Natural killer cell treated with Interleukin-12 subunit alpha and Interleukin-12 subunit beta and Interleukin-15 and Interleukin-18, amount 100 ng/mL, for 72 hours (primary cell): ENCODE data around the gene SRC. TPM values are rescaled to one million over a fixed set of nuclear protein-coding genes. Genes with fewer than 3 reads are reported as not detected.

Source experiments
- ATAC-seq, 2 donors: fragments of 150-1000 bp; cut with Tn5 transposase in 1 of 2; sonication (Bioruptor Pico), chemical (Tn5 transposase) in 1 of 2; 2 replicates each; pipeline ENCODE4 v1.10.0; 2021
- DNase-seq: peaks from one replicate; pipeline ENCODE4 v3.0.0; 2022; ENCODE audit warnings: low spot score
- H3K27ac Mint-ChIP-seq, 2 donors: 1 replicate in 1 of 2; 2 replicates in 1 of 2; pipeline ENCODE4 v1.8.0; 2022; ENCODE audit warnings: mixed read lengths in 2 of 2, mild to moderate bottlenecking in 1 of 2, moderate library complexity in 1 of 2
- H3K27me3 Mint-ChIP-seq, 2 donors: 1 replicate in 1 of 2; 2 replicates in 1 of 2; pipeline ENCODE4 v1.8.0; 2022; ENCODE audit warnings: mixed read lengths in 2 of 2
- H3K36me3 Mint-ChIP-seq: one replicate; pipeline ENCODE4 v1.8.0; 2022; ENCODE audit warnings: mixed read lengths
- H3K4me1 Mint-ChIP-seq, 2 donors: 1 replicate in 1 of 2; 2 replicates in 1 of 2; pipeline ENCODE4 v1.8.0; 2022; ENCODE audit warnings: low read depth in 2 of 2, mixed read lengths in 2 of 2, mild to moderate bottlenecking in 1 of 2
- H3K4me3 Mint-ChIP-seq: one replicate; pipeline ENCODE4 v1.8.0; 2022; ENCODE audit warnings: mixed read lengths
- H3K9me3 Mint-ChIP-seq: 2 replicates; pipeline ENCODE4 v1.8.0; 2022; ENCODE audit warnings: mixed read lengths
- total RNA-seq, 2 donors: library from RNA; stranded (reverse); gene quantifications; one replicate each; pipeline ENCODE4 v1.2.3, GENCODE V29; 2022

The SRC gene
- total RNA-seq, 2 donors from 2014 or later, result 6.8 to 8.6 TPM

DNA sequence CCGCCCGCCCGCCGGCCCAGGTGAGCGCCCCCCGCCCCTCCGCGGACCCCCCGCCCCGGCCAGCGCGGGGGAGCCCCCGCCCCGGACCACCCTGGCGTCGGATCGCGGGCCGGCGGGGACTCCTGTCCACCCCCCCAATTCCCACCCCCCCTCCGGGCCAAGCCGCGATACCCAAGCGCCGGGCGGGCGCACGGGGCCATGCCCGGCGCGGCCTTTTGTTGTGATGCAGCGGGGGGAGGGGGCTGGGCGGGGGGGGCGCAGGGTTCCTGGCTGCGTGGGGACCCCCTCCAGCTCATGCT lies 245 bp downstream of the SRC start:
- peak in 1 of 2 donors; percentile 2 for ATAC-seq
- H3K27me3 Mint-ChIP-seq, result no peaks in the 10 kb centered on the region
- peaks cover 4 to 27% of the 10 kb centered on the region in 2 donors for H3K4me1 Mint-ChIP-seq
- H3K4me3 Mint-ChIP-seq, result peak overlapping the region; percentile 55
- DNase-seq, result no peak
- H3K36me3 Mint-ChIP-seq, result no peaks in the 10 kb centered on the region
- no peak overlapping the region for H3K27ac Mint-ChIP-seq
- H3K9me3 Mint-ChIP-seq, result no peaks in the 10 kb centered on the region

DNA sequence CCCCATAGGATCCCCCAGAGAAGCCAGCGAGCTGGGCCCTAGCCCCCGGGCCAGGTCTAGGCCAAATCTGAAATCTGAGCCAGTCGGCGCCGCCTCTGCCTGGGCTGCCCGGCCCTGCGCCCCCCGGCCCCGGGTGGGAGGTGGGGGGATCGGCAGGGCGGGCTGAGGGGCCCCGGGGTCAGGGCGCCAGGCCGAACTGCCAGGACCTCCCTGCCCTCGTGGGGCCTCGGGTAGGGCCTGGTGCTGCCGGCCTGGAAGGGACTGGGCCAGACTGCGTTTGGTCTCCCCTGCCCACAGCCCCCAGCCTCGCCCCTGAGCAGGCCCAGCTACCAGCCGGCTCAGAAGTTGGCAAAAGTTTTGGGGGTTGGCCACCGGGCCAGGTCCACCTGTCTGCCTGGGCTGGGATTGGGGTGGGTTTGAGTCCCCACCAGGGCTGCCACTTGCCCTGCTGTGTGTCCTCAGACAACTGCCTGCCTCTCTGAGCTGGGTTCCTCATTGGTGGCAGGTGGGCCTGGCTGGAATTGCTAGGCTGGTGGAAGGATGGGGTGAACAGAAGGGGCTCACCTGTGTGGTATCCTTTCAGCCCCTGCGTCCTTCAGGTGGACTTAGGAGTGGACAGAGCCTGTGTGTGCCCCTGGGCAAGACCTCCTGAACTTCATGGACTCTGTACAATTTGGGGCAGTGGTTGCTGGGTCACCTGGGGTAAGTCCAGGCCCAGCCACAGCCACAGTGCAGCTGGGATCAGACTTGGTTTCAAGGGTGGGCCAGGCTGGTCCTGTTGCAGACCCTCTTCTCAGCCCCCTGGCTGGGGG lies 801 bp downstream of the SRC start:
- Mint-ChIP-seq H3K36me3 (no peaks in the 10 kb centered on the region), H3K4me1 (peaks cover 4 to 24% of the 10 kb centered on the region in 2 donors), H3K9me3 (no peaks in the 10 kb centered on the region), H3K4me3 (peak overlapping the region; percentile 45), H3K27ac (no peak overlapping the region), H3K27me3 (no peaks in the 10 kb centered on the region)
- DNase-seq (no peak), ATAC-seq (no peak)

DNA sequence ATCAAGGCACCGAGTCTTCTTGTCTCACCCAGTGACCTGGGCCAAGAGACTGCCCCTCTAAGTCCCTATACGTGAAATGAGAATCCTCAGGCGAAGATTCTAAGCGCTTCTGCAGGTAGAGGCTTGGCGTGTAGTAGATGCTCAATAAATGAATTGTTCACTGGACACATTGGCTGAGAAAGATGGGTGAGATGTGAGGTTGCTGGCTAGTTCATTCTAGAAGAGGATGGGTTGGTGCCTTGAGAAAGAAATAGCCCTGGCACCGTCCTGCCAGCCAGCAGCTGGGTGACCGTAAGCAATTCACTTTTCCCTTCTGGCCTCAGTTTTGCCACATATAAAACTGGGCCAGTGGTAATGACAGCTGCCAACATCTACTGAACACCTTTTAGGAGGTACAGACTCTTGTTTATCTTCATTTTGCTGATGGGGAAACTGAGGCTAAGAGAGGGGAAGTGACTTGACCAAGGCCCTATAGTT lies 1.4 kb downstream of the SRC start:
- Mint-ChIP-seq H3K27ac (no peak overlapping the region), H3K36me3 (no peaks in the 10 kb centered on the region), H3K4me3 (peak overlapping the region; percentile 45), H3K9me3 (no peaks in the 10 kb centered on the region), H3K4me1 (peaks cover 4 to 24% of the 10 kb centered on the region in 2 donors), H3K27me3 (no peaks in the 10 kb centered on the region)
- no peak for DNase-seq
- ATAC-seq, result no peak

DNA sequence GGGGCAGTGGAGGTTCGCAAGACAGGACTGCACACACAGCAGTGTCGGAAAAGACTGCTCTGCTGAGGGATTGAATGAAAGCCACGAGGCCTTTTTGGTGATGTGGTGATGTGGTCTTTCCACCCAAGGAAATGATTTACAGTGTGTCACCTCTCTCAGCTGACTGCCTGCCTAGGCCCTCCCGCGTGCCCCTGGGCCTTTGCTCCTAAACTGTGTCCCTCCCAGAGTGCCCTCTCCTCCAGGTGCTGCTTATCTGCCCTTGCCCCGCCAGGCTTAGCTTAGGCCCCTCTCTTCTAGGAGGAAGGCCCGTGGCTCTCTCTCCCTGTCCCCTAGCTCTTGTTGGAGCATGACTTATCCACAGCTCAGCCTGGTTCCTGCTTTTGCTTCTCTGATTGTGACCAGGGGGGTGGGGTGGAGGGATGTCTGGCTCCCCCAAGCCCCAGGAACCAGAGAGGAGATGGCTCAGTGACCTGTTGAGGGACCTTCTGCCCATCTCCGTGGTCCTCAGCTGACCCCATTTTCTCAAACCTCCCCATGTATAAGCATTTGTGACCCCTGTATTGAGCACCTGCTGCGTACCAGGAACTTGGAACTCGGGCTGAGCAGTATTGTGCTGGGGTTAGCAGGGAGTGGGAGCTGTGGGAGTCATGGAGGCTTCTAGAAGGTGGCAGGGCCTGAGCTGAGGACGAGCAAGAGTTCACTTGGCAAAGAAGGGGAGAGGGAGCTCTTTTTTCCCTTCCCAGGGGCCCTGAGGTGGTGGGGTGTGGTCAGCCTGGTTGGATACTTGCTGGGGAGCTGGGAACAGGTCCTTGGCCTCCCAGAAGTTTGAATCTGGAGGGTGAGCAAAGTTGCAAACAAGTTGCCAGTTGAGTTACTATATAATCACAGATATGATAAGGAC lies 2.2 kb downstream of the SRC start:
- H3K27ac Mint-ChIP-seq, result peak overlapping the region in 1 of 2 donors; percentile 47
- peaks cover 4 to 24% of the 10 kb centered on the region in 2 donors for H3K4me1 Mint-ChIP-seq
- H3K9me3 Mint-ChIP-seq, result no peaks in the 10 kb centered on the region
- no peaks in the 10 kb centered on the region for H3K27me3 Mint-ChIP-seq
- peak overlapping the region; percentile 45 for H3K4me3 Mint-ChIP-seq
- no peak for DNase-seq
- no peaks in the 10 kb centered on the region for H3K36me3 Mint-ChIP-seq
- no peak for ATAC-seq

DNA sequence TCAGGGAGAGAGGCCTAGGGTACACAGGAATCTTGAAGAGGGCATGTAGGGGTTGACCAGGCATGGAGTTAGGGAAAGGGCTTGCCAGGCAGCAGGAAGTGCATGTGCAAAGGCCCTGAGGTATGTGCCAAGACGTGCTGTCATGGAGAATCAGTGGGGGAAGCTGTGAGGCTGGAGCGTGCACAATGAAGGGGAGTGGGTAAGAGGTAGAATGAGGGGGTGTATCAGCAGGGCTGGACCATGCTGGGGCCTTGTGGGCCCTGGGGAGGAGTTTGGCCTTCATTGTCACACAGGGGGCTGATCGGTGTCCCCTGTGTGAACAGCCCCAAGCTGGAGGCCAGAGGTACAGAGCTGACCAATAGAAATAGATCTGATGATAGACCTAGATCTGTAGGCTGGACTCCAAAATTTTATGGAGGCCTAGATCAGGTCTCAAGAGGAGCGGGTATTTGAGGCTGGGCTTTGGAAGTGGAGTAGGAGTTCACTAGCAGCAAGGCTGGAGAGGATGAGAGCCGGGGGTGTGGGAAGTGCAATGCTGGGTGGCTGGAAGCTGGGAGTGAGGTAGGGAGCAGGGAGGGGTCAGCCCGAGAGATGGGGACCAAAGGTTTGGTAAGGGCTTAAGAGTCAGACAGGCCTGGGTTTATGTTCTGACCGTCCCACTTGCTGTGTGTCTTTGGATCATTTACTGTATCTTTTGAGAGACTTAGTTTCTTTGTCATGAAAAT lies 3.0 kb downstream of the SRC start:
- no peak for ATAC-seq
- Mint-ChIP-seq H3K27me3 (no peaks in the 10 kb centered on the region), H3K27ac (peak overlapping the region in 1 of 2 donors; percentile 47), H3K4me3 (no peak overlapping the region), H3K36me3 (no peaks in the 10 kb centered on the region), H3K4me1 (peaks cover 4 to 16% of the 10 kb centered on the region in 2 donors), H3K9me3 (no peaks in the 10 kb centered on the region)
- no peak for DNase-seq

DNA sequence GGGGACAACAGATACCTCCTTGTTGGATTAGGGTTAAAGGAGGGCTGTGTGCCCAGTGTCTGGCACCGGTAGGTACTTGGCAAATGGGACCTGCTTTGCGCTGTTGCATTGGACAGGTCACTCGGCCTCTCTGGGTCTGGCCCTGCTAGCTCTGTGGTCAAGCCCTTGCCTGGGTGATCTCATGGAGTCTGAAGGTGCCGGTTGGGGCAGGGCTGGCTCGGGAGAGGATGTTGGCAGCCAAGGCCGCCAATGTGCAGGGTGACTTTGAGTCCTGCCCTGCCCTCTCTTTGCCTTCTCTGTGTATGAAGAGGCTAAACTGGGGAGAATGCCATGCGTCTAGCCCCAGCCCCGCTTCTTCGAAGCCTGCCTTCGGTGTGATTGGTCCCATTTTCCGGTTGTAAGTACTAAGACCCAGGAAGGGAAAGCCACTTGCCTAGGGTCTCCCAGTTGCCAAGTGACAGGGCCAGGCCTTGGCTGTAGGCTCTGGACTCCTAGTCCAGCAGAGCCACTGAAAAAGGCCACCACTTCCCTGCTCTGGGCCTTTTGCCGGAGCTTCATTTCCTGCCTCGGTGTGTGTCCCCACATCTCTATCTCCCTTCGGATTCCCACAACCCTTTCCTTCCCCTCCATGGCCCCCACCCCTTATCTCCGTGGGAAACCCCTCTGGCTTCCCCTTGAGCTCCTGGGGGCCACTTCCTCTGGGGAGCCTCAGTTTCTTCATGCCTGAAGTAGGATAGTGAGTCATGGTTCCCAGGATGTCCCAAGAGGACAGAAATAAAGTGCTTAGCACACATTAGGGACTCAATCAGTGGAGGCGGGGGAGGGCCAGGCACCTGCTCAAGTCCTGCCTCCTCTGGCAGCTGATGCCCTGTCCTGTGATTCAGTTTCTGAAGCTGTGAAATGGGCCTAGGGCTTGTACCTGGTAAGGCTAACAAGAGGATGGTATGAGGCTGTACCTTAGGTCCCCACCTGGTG lies 3.9 kb downstream of the SRC start:
- H3K27me3 Mint-ChIP-seq, result no peaks in the 10 kb centered on the region
- H3K4me1 Mint-ChIP-seq, result peaks cover 4 to 16% of the 10 kb centered on the region in 2 donors
- no peak overlapping the region for H3K4me3 Mint-ChIP-seq
- peak overlapping the region in 1 of 2 donors; percentile 47 for H3K27ac Mint-ChIP-seq
- H3K9me3 Mint-ChIP-seq, result no peaks in the 10 kb centered on the region
- DNase-seq (peak; percentile 40), ATAC-seq (no peak)
- H3K36me3 Mint-ChIP-seq, result no peaks in the 10 kb centered on the region

DNA sequence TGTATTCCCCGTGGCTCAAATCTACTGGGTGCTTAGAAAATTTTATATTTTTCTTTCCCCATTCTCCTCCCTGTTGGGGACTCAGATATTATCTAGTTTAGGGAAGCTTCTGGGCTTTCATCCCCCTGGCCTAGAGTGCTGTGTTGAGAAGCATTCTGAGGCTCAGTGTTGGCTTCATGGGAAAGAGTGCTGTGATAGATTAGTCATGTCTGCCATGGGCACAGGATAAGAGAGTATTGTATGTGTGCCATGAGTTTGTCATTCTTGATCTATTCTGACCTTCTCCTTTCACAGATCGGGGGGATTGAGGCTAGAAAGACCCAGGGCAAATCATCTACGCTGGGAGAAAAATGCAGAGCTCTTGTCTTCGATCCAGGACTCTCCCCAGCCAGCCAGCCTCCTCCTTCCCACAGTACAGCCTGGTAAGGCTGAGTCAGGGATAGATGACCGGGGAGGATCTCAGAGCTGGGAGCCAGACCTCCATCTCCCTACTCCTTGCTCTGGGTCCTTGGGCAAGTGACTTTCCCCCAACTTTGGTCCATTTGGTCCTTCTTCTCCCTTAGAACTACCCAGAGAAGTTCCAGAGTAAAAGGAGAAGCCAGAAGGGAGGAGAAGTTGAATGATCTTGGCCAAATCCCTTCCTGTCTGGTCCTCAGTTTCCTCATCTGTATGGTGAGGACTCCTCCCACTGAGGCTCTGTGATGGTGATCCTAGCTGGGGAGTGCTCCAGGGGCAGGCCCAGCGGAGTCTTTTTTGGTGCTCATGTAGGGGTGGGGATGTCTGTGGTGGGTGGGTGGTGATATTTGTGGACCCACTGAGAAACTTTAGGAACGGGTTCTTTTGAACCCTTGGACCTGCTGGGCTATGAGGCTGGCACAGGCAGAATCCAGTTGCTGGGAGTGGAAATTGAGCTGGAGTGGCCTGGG lies 5.0 kb downstream of the SRC start:
- Mint-ChIP-seq H3K36me3 (no peaks in the 10 kb centered on the region), H3K27me3 (no peaks in the 10 kb centered on the region), H3K4me3 (no peak overlapping the region), H3K4me1 (peaks cover 4 to 16% of the 10 kb centered on the region in 2 donors), H3K27ac (no peak overlapping the region), H3K9me3 (no peaks in the 10 kb centered on the region)
- DNase-seq (peak; percentile 56), ATAC-seq (no peak)

DNA sequence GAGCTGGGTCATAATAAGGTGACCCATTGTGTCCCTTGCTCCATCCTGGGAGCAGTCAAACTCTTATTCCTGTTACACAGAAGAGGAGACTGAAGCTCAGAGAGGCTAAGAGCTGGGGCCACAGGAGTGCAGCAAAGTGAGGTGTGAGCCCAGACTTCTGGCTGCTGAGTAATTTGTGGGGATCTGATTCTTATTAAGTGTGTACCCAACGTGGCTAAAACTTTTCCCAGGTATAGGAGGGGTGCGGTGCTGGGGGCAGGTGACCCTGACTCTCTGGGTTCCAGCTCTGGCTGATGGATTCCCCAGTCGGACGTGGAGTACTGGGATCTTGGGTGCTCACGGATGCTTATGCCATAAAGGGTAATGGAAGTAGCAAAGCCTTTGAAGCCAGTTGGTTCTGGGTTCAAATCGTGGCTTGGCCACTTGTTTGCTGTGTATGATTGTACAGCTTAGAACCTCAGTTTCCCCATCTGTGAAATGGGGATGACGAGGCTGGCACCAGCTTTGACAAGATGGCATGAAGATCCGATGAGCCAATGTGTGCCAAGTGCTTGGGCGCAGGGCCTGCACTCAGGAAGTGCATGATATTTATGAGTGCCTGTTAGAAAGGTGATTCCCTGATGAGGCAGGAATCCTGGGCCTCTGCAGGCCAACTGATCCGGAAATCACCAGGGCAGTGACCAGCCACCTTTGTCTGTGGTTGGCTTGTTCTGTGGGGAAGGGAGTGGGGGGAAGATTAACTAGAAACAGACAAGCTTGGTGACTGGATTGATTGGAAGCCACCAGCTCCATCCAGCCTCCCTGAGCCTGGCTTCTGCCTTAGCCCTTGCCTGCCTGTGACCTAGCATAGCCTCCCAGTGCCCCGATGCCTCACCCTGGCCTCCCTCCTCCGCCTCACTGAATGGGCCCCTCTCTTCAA lies 6.0 kb downstream of the SRC start:
- no peaks in the 10 kb centered on the region for H3K27me3 Mint-ChIP-seq
- DNase-seq (peak; percentile 58), ATAC-seq (no peak)
- peaks cover 4 to 21% of the 10 kb centered on the region in 2 donors for H3K4me1 Mint-ChIP-seq
- H3K36me3 Mint-ChIP-seq, result no peaks in the 10 kb centered on the region
- no peaks in the 10 kb centered on the region for H3K9me3 Mint-ChIP-seq
- no peak overlapping the region for H3K4me3 Mint-ChIP-seq
- H3K27ac Mint-ChIP-seq, result no peak overlapping the region

DNA sequence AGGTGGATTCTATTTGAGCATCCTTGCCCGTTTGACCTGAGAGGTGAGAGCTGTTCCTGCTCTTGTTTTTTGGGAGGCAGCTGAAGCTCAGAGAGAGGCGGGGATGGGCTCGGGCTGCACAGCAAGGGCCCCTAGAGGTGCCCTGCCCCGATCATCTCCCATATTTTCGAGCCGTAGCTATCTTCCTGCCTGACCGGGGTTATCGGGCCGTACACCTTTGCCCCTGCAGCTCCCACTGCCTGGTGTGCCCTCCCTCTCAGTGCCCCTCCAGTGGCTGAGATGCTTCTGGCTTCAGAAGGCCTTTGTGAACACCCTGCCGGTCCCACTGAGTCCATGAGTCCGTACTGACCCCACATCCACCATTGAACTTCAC lies 6.7 kb downstream of the SRC start:
- Mint-ChIP-seq H3K4me1 (peaks cover 10 to 25% of the 10 kb centered on the region in 2 donors), H3K36me3 (no peaks in the 10 kb centered on the region), H3K27ac (no peak overlapping the region), H3K9me3 (no peaks in the 10 kb centered on the region), H3K27me3 (no peaks in the 10 kb centered on the region), H3K4me3 (no peak overlapping the region)
- DNase-seq (no peak), ATAC-seq (no peak)

DNA sequence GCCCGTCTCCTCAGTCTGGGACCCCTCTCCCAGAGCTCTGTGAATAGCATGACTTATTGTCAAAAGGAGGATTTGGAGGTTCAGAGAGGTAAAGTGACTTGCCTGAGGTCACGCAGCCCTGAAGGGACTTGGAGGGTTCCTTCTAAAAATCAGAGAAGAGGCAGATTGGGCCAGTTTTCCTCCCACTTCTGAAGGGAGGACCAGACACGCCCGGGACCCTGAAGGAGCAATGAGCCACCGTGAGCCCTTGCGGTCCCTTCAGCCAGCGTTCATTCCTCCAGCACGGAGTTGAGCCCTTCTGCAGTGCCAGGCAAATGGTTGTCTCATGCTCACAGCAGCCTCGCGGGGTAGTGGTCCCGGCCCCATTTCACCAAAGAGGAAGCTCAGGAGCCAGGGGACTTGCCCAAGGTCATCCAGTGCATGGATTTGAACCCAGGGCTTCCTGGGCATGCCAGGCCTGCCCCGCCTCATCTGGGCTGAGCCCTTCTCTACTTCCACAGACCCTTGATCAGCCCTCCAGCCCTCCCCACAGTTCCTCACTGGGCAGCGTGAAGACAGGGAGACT lies 7.4 kb downstream of the SRC start:
- Mint-ChIP-seq H3K27ac (no peak overlapping the region), H3K4me3 (no peak overlapping the region), H3K27me3 (no peaks in the 10 kb centered on the region), H3K4me1 (peaks cover 13 to 23% of the 10 kb centered on the region in 2 donors), H3K9me3 (no peaks in the 10 kb centered on the region), H3K36me3 (no peaks in the 10 kb centered on the region)
- no peak for ATAC-seq
- no peak for DNase-seq
